ENCODE data around the gene PPP1R3A.

Gene PPP1R3A

GRCh38 chr7:113878394-113878992 is 40.3 kb downstream of the PPP1R3A start:
- TF ChIP-seq ZFX (IDR thresholded peaks at IDR 0.05) = no peak
- no peak for TF ChIP-seq CTCF (conservative IDR thresholded peaks at IDR 0.05)

GRCh38 chr7:113875224-113875623 is 43.6 kb downstream of the PPP1R3A start:
- TF ChIP-seq CTCF (conservative IDR thresholded peaks at IDR 0.05) (no peak), ZFX (IDR thresholded peaks at IDR 0.05) (no peak)

More at GRCh38 chr7:113878394-113878992, 40.3 kb downstream of the PPP1R3A start:
- H3K27ac ChIP-seq = no peak overlapping the region

GRCh38 chr7:113873554-113874151 is 45.2 kb downstream of the PPP1R3A start:
- H3K27ac ChIP-seq = no peak overlapping the region
- TF ChIP-seq CTCF (conservative IDR thresholded peaks at IDR 0.05) (no peak), ZFX (IDR thresholded peaks at IDR 0.05) (no peak)

More at GRCh38 chr7:113875224-113875623, 43.6 kb downstream of the PPP1R3A start:
- no peak overlapping the region for H3K27ac ChIP-seq

GRCh38 chr7:113872981-113873380 is 45.8 kb downstream of the PPP1R3A start:
- no peak overlapping the region for H3K27ac ChIP-seq
- TF ChIP-seq CTCF (conservative IDR thresholded peaks at IDR 0.05) (no peak), ZFX (IDR thresholded peaks at IDR 0.05) (no peak)

GRCh38 chr7:113867325-113867724 is 51.5 kb downstream of the PPP1R3A start:
- TF ChIP-seq CTCF (conservative IDR thresholded peaks at IDR 0.05) (no peak), ZFX (IDR thresholded peaks at IDR 0.05) (no peak)
- no peak overlapping the region for H3K27ac ChIP-seq

- no peak overlapping the region for H3K27ac ChIP-seq
- TF ChIP-seq CTCF (conservative IDR thresholded peaks at IDR 0.05) (no peak), ZFX (IDR thresholded peaks at IDR 0.05) (no peak)
These were observed 62.8 kb downstream of the PPP1R3A start for GRCh38 chr7:113856010-113856409.

GRCh38 chr7:113840954-113841353 is 77.9 kb downstream of the PPP1R3A start:
- H3K27ac ChIP-seq = no peak overlapping the region
- no peak for TF ChIP-seq ZFX (IDR thresholded peaks at IDR 0.05)

GRCh38 chr7:113835367-113835766 is 83.4 kb downstream of the PPP1R3A start:
- no peak overlapping the region for H3K27ac ChIP-seq
- TF ChIP-seq CTCF (conservative IDR thresholded peaks at IDR 0.05) = no peak

Measured in C4-2B (cell line).